Stimulated activated CD4-positive, alpha-beta T cell treated with anti-CD3 and anti-CD28 coated beads, Interleukin-1b, Interleukin-23, amount 100 ng/mL, for 24 hours (primary cell): Measurements from ENCODE around the gene FCER1A.

Experiments
- DNase-seq, 4 experiments: peaks; one replicate each; pipeline ENCODE4 v3.0.0-alpha.2; 2020; ENCODE audit warnings: low read depth in 4 of 4, low spot score in 1 of 4

FCER1A gene

DNA sequence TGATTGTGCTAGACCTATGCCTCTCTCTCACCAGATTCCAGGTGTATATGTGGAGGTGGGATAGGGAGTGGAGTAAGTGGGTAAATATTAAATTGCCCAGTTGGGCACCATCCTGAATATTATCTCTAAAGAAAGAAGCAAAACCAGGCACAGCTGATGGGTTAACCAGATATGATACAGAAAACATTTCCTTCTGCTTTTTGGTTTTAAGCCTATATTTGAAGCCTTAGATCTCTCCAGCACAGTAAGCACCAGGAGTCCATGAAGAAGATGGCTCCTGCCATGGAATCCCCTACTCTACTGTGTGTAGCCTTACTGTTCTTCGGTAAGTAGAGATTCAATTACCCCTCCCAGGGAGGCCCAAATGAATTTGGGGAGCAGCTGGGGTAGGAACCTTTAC lies at the start of gene FCER1A:
Gene FCER1A, plus strand, starts transcription at position 242 of the 400 bp plus-strand sequence. Its CDS starts 29 bp downstream, at position 271.
- DNase-seq, result no peak

DNA sequence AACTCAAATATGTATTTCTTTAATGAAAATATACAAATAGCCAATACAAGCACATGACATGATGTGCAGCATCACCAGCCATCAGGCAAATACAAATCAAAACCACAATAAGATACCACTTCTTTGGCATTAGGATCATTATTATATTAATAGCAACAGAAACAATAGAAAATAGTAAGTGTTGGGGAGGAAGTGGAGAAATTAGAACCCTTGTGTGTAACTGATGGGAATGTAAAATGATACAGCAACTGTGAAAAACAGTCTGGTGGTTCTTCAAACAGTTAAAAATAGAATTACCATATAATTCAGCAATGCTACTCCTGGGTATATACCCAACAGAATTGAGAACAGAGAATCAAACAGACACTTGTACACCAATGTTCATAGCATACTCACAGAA lies 40.8 kb upstream of the FCER1A start:
- no peak for DNase-seq

GRCh38 chr1:159261721-159262494 lies 40.2 kb upstream of the FCER1A start:
- DNase-seq, result no peak

GRCh38 chr1:159266832-159267231 lies 35.3 kb upstream of the FCER1A start:
- no peak for DNase-seq

GRCh38 chr1:159274631-159275030 lies 27.5 kb upstream of the FCER1A start:
- DNase-seq, result no peak

- no peak for DNase-seq
Observed at GRCh38 chr1:159275891-159276290, 26.2 kb upstream of the FCER1A start.

GRCh38 chr1:159279773-159280172 lies 22.4 kb upstream of the FCER1A start:
- no peak for DNase-seq

GRCh38 chr1:159282118-159282517 lies 20.0 kb upstream of the FCER1A start:
- DNase-seq, result no peak

- DNase-seq, result no peak
Observed at GRCh38 chr1:159289060-159289459, 13.1 kb upstream of the FCER1A start.

DNA sequence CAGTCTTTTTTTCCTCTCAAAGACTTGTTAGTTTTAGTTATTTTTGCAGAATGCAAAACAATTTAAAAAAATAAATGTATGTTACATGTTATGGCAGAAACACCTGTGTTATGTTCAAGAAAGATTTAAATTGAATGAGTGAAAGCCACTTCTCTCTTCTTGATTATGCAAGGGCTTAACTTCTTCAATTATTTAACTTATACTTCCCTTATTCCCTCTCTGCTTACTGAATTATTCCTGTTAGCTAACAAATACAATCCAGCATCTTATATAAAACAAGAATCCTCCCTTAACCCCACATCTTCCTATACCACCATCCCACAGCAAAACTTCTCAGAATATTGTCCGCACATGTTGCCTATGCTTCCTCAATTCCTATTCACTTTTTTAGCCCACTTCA lies 10.7 kb upstream of the FCER1A start:
- DNase-seq, result no peak

GRCh38 chr1:159296706-159297375 lies 5.3 kb upstream of the FCER1A start:
- no peak for DNase-seq

GRCh38 chr1:159300146-159300545 lies 2.0 kb upstream of the FCER1A start:
- DNase-seq, result no peak

GRCh38 chr1:159307346-159308020 lies 5.3 kb downstream of the FCER1A start:
- DNase-seq, result no peak

DNA sequence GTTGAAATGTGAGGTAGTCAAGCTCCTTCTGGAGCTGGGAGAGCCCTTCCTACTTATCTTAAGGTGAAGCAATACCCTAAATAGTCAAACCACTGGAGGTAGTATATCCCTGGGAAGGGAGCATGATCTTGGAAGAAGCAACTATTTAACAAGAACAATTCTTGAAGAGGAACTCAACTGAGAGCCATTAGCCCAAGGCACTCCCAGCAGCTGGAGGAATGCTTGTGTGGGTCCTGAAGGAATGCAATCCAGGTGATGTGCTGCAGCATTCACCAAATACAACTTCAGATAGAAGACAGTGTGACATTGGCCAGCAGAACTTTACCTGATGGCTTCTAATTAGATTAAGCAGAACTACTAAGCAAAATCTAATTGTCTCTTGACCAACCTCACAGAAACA lies 9.5 kb downstream of the FCER1A start:
- no peak for DNase-seq

- no peak for DNase-seq
Observed at GRCh38 chr1:159315381-159315780, 13.2 kb downstream of the FCER1A start.

DNA sequence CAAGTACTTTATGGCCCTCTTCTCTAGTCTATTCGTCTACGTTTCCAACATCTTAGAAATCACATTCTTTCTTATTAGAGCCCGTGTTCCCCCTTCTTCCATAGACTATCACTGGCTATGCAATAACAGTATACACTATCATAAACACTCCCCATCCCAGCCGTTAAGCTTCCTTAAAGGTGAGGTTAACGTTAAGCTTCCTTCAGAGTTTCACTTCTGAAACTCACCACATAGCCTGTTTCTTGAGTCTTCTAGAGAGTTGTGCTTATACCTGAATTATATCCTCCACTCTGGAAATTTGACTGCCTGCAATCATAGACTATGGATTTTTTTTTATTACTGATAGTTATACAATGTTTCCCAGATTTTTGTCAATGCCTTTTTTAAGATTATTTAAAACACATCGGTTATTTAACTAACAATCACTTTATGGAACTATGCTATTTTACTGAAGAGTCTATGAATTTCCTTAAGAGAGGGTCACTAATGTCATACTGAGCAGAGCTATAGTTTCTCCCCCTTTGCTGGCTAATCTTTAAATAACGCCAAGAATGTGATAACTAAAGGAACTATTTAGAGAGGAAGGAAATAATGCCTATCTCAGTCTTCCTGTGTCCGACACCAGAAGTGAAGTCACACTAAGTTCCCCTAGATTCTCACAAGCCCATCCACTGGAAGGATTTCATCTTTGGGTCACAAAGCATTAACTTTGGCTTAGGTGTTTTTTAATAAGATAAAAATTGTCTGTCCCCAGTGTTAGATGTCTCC lies 16.8 kb downstream of the FCER1A start:
- DNase-seq, result no peak

- no peak for DNase-seq
Observed at GRCh38 chr1:159334797-159335196, 32.7 kb downstream of the FCER1A start.

DNA sequence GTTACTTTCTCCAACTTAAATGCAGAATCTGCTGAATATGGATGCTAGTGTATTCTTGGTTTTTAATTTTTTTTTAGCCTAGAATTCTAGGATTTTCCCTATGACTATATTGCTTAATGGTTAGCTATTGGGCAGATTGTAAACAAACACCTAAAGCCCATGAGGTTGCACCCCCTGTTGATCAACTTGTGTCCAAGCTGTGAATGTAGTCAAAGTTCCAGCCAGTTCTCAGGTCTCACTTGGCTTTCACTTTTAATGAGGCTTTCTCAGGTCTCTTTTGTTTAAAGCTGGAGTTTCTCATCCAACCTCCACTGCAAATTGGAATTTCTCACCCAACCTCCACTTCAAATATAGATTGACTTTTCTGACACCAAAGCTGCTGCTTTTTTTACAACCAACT lies 35.9 kb downstream of the FCER1A start:
- no peak for DNase-seq

GRCh38 chr1:159339536-159339935 lies 37.4 kb downstream of the FCER1A start:
- DNase-seq, result no peak

DNA sequence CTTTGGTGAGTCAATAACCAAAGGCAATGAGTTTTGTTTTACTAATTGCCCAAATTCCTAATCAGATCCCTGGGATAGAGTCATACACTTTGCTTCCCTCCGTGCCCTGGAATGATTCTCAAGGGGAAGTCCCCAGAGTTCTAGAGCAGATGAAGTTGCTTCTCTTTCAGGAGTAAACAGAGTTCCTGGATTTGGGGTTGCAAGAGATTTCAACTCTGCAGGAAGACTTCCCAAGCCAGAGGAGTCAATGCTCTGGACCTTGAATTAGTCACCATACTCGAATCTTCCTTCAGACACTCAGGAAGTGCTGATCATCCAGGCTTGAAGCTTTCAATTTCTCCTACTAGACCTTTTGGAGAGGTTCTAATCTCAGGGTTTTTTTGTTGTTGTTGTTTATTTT lies 39.6 kb downstream of the FCER1A start:
- no peak for DNase-seq

- DNase-seq, result no peak
Observed at GRCh38 chr1:159342761-159343425, 40.8 kb downstream of the FCER1A start.
